SU-DHL-6 (cell line): Measurements from ENCODE around the gene CRADD.

Experiments used
- CTCF ChIP-seq: fragments of 200-600 bp; sonication (generic); IDR thresholded peaks from one replicate; pipeline ENCODE4 v1.5.1; 2017; ENCODE audit warnings: antibody characterized with exemption, mild to moderate bottlenecking, low read length, moderate library complexity; ENCODE audit not compliant: insufficient read depth, poor library complexity, severe bottlenecking
- EZH2phosphoT487 ChIP-seq: fragments of 200-600 bp; sonication (generic), shearing (Covaris generic); conservative IDR thresholded peaks from 2 replicates; pipeline ENCODE4 v1.6.1; 2018; ENCODE audit warnings: mild to moderate bottlenecking, antibody characterized with exemption, low read length, moderate library complexity, mixed read lengths

- TF ChIP-seq CTCF = no peak
- no peak for TF ChIP-seq EZH2phosphoT487
Measured at GRCh38 chr12:93653712-93654111, 23.5 kb upstream of the CRADD start.
